Germinal center (tissue), 1 donor: Measurements from ENCODE around the gene LACTBL1.
"Not testable (repeated sequence)": the region's sequence is repeated elsewhere in the genome, so short reads cannot be mapped to it uniquely, and the experiment has no call there.

ENCODE experiments used
- DNase-seq: peaks from one replicate; pipeline ENCODE4 v3.0.0; 2012; ENCODE audit warnings: mixed read lengths, low spot score

LACTBL1 gene

GRCh38 chr1:22976461-22977243, 4.0 kb upstream of the LACTBL1 start:
- DNase-seq: peak; percentile 71

- no peak for DNase-seq
Measured at GRCh38 chr1:22976127-22976460, 3.4 kb upstream of the LACTBL1 start.

- no peak for DNase-seq
Measured at GRCh38 chr1:22975694-22976093, 3.0 kb upstream of the LACTBL1 start.

- no peak for DNase-seq
Measured at GRCh38 chr1:22971611-22972405, 858 bp downstream of the LACTBL1 start.

GRCh38 chr1:22971161-22971560, 1.5 kb downstream of the LACTBL1 start:
- DNase-seq: no peak

- DNase-seq: no peak
Measured at GRCh38 chr1:22970096-22970495, 2.6 kb downstream of the LACTBL1 start.

- DNase-seq: no peak
Measured at GRCh38 chr1:22969304-22969709, 3.4 kb downstream of the LACTBL1 start.

- DNase-seq: no peak
Measured at GRCh38 chr1:22967833-22968232, 4.8 kb downstream of the LACTBL1 start.

GRCh38 chr1:22966309-22966708, 6.4 kb downstream of the LACTBL1 start:
- no peak for DNase-seq

- DNase-seq: no peak
Measured at GRCh38 chr1:22963044-22963677, 9.5 kb downstream of the LACTBL1 start.

- no peak for DNase-seq
Measured at GRCh38 chr1:22962558-22962957, 10.1 kb downstream of the LACTBL1 start.

- DNase-seq: no peak
Measured at GRCh38 chr1:22959545-22960360, 12.9 kb downstream of the LACTBL1 start.

GRCh38 chr1:22958556-22958955, 14.1 kb downstream of the LACTBL1 start:
- no peak for DNase-seq

- no peak for DNase-seq
Measured at GRCh38 chr1:22957066-22957465, 15.6 kb downstream of the LACTBL1 start.

GRCh38 chr1:22955146-22955545, 17.5 kb downstream of the LACTBL1 start:
- DNase-seq: no peak

- DNase-seq: no peak
Measured at GRCh38 chr1:22953740-22954141, 18.9 kb downstream of the LACTBL1 start.

- DNase-seq: no peak
Measured at GRCh38 chr1:22953057-22953739, 19.5 kb downstream of the LACTBL1 start.

- DNase-seq: no peak
Measured at GRCh38 chr1:22952694-22953056, 20.0 kb downstream of the LACTBL1 start.

GRCh38 chr1:22951796-22952195, 20.9 kb downstream of the LACTBL1 start:
- DNase-seq: no peak

GRCh38 chr1:22949822-22950331, 22.8 kb downstream of the LACTBL1 start:
- DNase-seq: no peak

- DNase-seq: not testable (repeated sequence)
Measured at GRCh38 chr1:22945171-22945570, 27.5 kb downstream of the LACTBL1 start.
